ENCODE results near the gene RNF157. TPM values are rescaled to one million over a fixed set of nuclear protein-coding genes. Genes with fewer than 3 reads are reported as not detected.
"Not testable (repeated sequence)": the region's sequence is repeated elsewhere in the genome, so short reads cannot be mapped to it uniquely, and the experiment has no call there.

RNF157 gene
- total RNA-seq, 4 donors from 2014 or later, result 32.5 to 164 (median 54.8) TPM

GRCh38 chr17:76232342-76232741 lies 8.0 kb downstream of the RNF157 start:
- Histone ChIP-seq H3K9me3 (no peaks in the 10 kb centered on the region), H3K36me3 (no peaks in the 10 kb centered on the region), H3K4me3 (no peak overlapping the region), H3K4me1 (no peaks in the 10 kb centered on the region), H3K27ac (no peak overlapping the region), H3K27me3 (no peaks in the 10 kb centered on the region)
- intact Hi-C loops (cut with DNase I; ENCODE audit: low total_unique reads) (loop anchor here (10.0 kb wide), 1 partner anchor 172 kb away; no protein-coding TSS in a partner anchor), in situ Hi-C loops (cut with MboI; ENCODE audit: low pct_ligation_motif_present in 1 of 4, low pct_unique_long_range_greater_than_20kb in 1 of 4, low sequenced_read_pairs in 3 of 4) (no loop called here)
- DNase-seq, result no peak
- WGBS, 2 donors (ENCODE audit: low coverage in 1 of 2), result 63 to 72% methylated on average over 2 of the region's 2 CpGs
- TF ChIP-seq CTCF (IDR thresholded peaks at IDR 0.05) (no peak), POLR2AphosphoS5 (IDR thresholded peaks at IDR 0.05) (no peak), EP300 (IDR thresholded peaks at IDR 0.05; ENCODE audit: low read depth) (no peak), POLR2A (IDR thresholded peaks at IDR 0.05) (no peak)

DNA sequence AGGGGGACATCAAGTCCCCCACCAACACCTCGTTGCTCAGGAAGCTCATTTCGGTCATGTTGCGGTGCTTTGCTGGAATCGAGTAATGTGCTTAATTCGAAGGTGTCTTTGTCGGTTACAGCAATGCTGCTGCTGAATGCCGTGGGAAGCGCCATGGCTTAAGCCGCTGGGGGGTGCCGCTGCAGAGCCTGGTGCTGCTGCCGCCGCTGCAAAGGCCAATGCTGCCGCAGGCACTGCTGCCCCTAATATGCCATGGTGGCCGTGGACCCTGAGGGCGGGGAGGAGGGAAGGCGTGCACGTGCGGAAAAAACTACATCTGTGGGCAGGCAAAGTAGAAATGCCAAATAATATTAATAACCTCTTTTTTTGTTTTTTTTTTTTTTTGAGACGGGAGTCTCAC lies 13.5 kb downstream of the RNF157 start:
- H3K9me3 ChIP-seq; H3K36me3 ChIP-seq; DNase-seq; H3K4me1 ChIP-seq; intact Hi-C loops (cut with DNase I; ENCODE audit: low total_unique reads); H3K4me3 ChIP-seq; in situ Hi-C loops (cut with MboI; ENCODE audit: low pct_ligation_motif_present in 1 of 4, low pct_unique_long_range_greater_than_20kb in 1 of 4, low sequenced_read_pairs in 3 of 4); H3K27ac ChIP-seq; H3K27me3 ChIP-seq: not testable (repeated sequence)
- WGBS, 2 donors (ENCODE audit: low coverage in 1 of 2), result 86 to 95% methylated on average over 1 to 19 of the region's 19 CpGs

DNA sequence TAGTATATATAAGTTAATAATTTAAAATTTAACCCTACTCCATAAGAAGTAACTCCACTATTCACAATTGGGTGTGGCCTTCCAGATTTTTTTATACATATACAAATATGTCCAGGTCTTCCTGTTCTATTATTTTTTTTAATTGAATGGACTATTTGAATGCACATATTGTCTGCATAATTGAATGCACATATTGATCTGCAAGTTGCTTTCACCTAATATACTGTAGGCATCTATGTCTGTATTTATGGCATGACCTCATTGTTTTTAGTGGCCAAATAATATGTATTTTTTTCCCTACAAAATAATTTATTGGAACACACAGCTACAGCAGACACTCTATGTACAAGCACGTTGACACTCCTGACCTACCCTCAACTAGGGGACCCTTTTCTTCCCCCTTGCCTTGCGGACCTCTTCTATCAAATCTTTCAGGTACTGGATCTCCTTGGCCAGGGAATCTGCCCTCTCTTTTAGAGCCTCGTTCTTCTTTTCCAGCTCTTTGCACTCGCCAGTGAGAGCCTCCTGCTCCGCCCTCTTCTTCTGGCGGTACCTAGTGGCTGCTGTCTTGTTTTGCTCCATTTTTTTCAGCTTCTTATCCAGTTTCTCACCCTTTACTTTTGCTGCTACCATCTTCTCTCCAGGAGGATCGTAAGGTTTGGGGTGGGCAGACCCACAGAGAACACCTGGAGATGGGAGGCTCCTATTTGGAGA lies 14.8 kb downstream of the RNF157 start:
- H3K27ac ChIP-seq; H3K36me3 ChIP-seq; intact Hi-C loops (cut with DNase I; ENCODE audit: low total_unique reads); DNase-seq; H3K4me1 ChIP-seq; in situ Hi-C loops (cut with MboI; ENCODE audit: low pct_ligation_motif_present in 1 of 4, low pct_unique_long_range_greater_than_20kb in 1 of 4, low sequenced_read_pairs in 3 of 4); H3K4me3 ChIP-seq; H3K9me3 ChIP-seq; H3K27me3 ChIP-seq: not testable (repeated sequence)
- 87 to 88% methylated on average over 7 of the region's 7 CpGs for WGBS, 2 donors (ENCODE audit: low coverage in 1 of 2)

DNA sequence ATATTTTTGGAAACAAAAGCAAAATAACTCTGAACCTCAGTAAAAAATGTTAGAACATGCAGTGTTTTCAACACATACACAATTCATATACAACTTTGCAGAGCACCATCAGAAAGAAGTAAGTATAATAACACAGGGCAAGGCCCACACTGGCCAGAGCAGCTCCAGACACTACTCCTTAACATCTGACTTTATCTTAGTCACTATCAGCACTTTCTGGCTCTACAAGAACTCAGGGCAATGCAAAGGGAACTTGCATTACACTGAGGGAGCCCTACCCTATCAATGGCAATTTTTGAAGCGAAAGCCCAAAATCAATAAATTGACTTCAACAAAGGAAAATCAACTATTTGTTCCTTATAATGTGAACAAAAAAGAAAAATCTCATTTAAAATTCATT lies 16.5 kb downstream of the RNF157 start:
- no peak overlapping the region for H3K27ac ChIP-seq
- intact Hi-C loops (cut with DNase I; ENCODE audit: low total_unique reads), result no loop called here
- no peak for DNase-seq
- in situ Hi-C loops (cut with MboI; ENCODE audit: low pct_ligation_motif_present in 1 of 4, low pct_unique_long_range_greater_than_20kb in 1 of 4, low sequenced_read_pairs in 3 of 4), result no loop called here
- H3K36me3 ChIP-seq, result no peaks in the 10 kb centered on the region
- peaks cover 0 to 12% (median 5%) of the 10 kb centered on the region in 4 donors for H3K4me1 ChIP-seq
- 100% methylated on average over 1 of the region's 1 CpG for WGBS, 2 donors (ENCODE audit: low coverage in 1 of 2)
- no peaks in the 10 kb centered on the region for H3K9me3 ChIP-seq
- no peaks in the 10 kb centered on the region for H3K27me3 ChIP-seq
- no peak for TF ChIP-seq EP300 (IDR thresholded peaks at IDR 0.05; ENCODE audit: low read depth)
- TF ChIP-seq POLR2A (IDR thresholded peaks at IDR 0.05), result no peak
- no peak for TF ChIP-seq POLR2AphosphoS5 (IDR thresholded peaks at IDR 0.05)
- TF ChIP-seq CTCF (IDR thresholded peaks at IDR 0.05), result no peak
- no peak overlapping the region for H3K4me3 ChIP-seq

DNA sequence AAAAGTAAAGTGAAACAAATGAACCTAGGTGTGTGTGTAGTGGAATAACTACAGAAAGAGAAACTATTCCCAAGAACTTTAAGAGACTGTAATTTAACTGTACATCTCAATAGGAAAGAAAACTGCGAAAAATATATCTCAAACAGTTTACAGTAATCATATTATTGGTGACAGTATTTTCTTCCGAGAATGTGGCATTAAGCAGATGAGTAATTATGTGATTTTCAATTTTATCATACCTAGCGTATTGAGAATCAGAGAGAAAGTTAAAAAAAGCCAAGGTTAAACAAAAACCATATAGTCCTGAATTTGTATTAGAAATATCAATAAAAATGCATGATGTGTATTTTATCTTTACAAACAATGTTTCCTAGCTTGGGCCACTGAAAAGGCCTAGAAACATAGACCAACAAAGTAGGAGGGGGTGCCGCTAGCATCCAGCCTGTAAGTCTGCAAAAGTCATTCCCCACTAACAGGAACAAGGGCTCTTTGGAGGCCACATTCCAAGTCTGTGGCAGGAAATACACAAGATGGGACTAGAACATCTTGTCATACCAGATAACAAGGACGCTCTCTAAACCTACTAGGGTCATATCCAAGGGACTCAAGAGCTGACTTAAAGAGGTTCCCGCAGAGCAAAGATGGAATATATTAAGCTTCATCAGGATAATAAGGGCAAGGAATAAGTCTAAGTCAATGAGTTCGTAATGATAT lies 20.5 kb downstream of the RNF157 start:
- no peak for DNase-seq
- no peak overlapping the region for H3K4me3 ChIP-seq
- no peaks in the 10 kb centered on the region for H3K27me3 ChIP-seq
- H3K27ac ChIP-seq, result no peak overlapping the region
- peaks cover 0 to 12% (median 5%) of the 10 kb centered on the region in 4 donors for H3K4me1 ChIP-seq
- no peaks in the 10 kb centered on the region for H3K36me3 ChIP-seq
- intact Hi-C loops (cut with DNase I; ENCODE audit: low total_unique reads), result no loop called here
- H3K9me3 ChIP-seq, result no peaks in the 10 kb centered on the region
- TF ChIP-seq EP300 (IDR thresholded peaks at IDR 0.05; ENCODE audit: low read depth) (no peak), POLR2A (IDR thresholded peaks at IDR 0.05) (no peak), POLR2AphosphoS5 (IDR thresholded peaks at IDR 0.05) (no peak), CTCF (IDR thresholded peaks at IDR 0.05) (no peak)
- in situ Hi-C loops (cut with MboI; ENCODE audit: low pct_ligation_motif_present in 1 of 4, low pct_unique_long_range_greater_than_20kb in 1 of 4, low sequenced_read_pairs in 3 of 4), result no loop called here
- 89% methylated on average over 6 to 7 of the region's 7 CpGs for WGBS, 2 donors (ENCODE audit: low coverage in 1 of 2)

All from transverse colon (tissue), 4 donors.